K562 (cell line): Measurements from ENCODE around the gene XCL1. TPM values are rescaled to one million over a fixed set of nuclear protein-coding genes. Genes with fewer than 3 reads are reported as not detected.

Source experiments
- ATAC-seq: fragments of 200-7000 bp; cut with Tn5 transposase; 3 replicates; pipeline ENCODE4 v1.9.1; 2020; ENCODE audit warnings: moderate library complexity
- BruUV-seq: library from RNA; stranded (reverse); fragments of 400-500 nt; replicated peaks from 2 replicates; lab custom pipeline; 2021; lab: Mats Ljungman, UMichigan
- CTCF ChIA-PET: fragments of 300-600 bp; formaldehyde crosslinking; extraction: SDS; loops from one replicate; lab custom pipeline; 2021; ENCODE audit warnings: low intra/inter-chr PET ratio; lab: Yijun Ruan, JAX
- POLR2A ChIA-PET: fragments of 300-600, 350-650 bp; sonication (Branson Sonifier 250); formaldehyde crosslinking; extraction: SDS; loops from one replicate; lab custom pipeline; 2021; ENCODE audit warnings: antibody characterized with exemption, inconsistent platforms; lab: Yijun Ruan, JAX
- DNase-seq, 4 experiments: peaks; one replicate each; pipeline versions ENCODE4 v3.0.0 to v3.0.0-alpha.2; 2011 to 2018; ENCODE audit warnings: low spot score in 3 of 4, mixed read lengths in 3 of 4; ENCODE audit errors: extremely low read depth in 1 of 4
- FAIRE-seq: peaks from 2 replicates; lab custom pipeline; 2011; peaks lifted over from hg19 to GRCh38; lab: Jason Lieb, UNC
- H2AFZ ChIP-seq: 2 replicates; pipeline ENCODE4 v1.6.0; 2011; ENCODE audit warnings: low read depth, low read length, control low read depth, inconsistent platforms
- H3K27ac ChIP-seq: fragments of 200-600 bp; 3 replicates; pipeline ENCODE4 v1.8.0; 2011; ENCODE audit warnings: low read depth, mild to moderate bottlenecking, control low read depth, inconsistent platforms, low read length, moderate library complexity, mixed read lengths; ENCODE audit errors: extremely low read depth
- H3K27me3 ChIP-seq, 2 experiments: fragments of 300-600 bp in 1 of 2; 2 replicates in 1 of 2; 3 replicates in 1 of 2; pipeline versions ENCODE4 v1.6.0 to v1.8.0; 2011; ENCODE audit warnings: inconsistent platforms in 2 of 2, low read length in 2 of 2, mild to moderate bottlenecking in 1 of 2, mixed read lengths in 1 of 2, moderate library complexity in 1 of 2; ENCODE audit not compliant: control insufficient read depth in 2 of 2, insufficient read depth in 2 of 2
- H3K36me3 ChIP-seq: fragments of 300-600 bp; 3 replicates; pipeline ENCODE4 v1.8.0; 2011; ENCODE audit warnings: mild to moderate bottlenecking, low read length, inconsistent platforms; ENCODE audit not compliant: control insufficient read depth, insufficient read depth
- H3K4me1 ChIP-seq, 2 experiments: fragments of 200-600 bp in 1 of 2; replicated peaks in 1 of 2; 2 replicates in 1 of 2; 3 replicates in 1 of 2; pipeline versions ENCODE4 v1.5.1 to v1.8.0; 2011; ENCODE audit warnings: inconsistent platforms in 2 of 2, low read length in 2 of 2, mild to moderate bottlenecking in 1 of 2, mixed read lengths in 1 of 2, moderate library complexity in 1 of 2; ENCODE audit not compliant: control insufficient read depth in 2 of 2, insufficient read depth in 2 of 2
- H3K4me2 ChIP-seq: 2 replicates; pipeline ENCODE4 v1.6.1; 2011; ENCODE audit warnings: low read length, control low read depth, inconsistent platforms, mixed read lengths; ENCODE audit not compliant: insufficient read depth
- H3K4me3 ChIP-seq: fragments of 200-600 bp; sonication (generic), shearing (Covaris generic); 2 replicates; pipeline ENCODE4 v1.5.1; 2016; ENCODE audit warnings: control low read depth, inconsistent platforms
- H3K79me2 ChIP-seq: fragments of 200-600 bp; 3 replicates; pipeline ENCODE4 v1.8.0; 2011; ENCODE audit warnings: low read length, inconsistent platforms; ENCODE audit not compliant: control insufficient read depth, insufficient read depth
- H3K9ac ChIP-seq, 2 experiments: 2 replicates each; pipeline versions ENCODE4 v1.6.0 to v1.6.1; 2011; ENCODE audit warnings: low read depth in 2 of 2, low read length in 2 of 2, control low read depth in 1 of 2, inconsistent platforms in 1 of 2, mild to moderate bottlenecking in 1 of 2, mixed read lengths in 1 of 2; ENCODE audit not compliant: insufficient read depth in 1 of 2
- H3K9me1 ChIP-seq: one replicate; pipeline ENCODE4 v1.6.0; 2011; ENCODE audit warnings: inconsistent platforms, mild to moderate bottlenecking, low read length, moderate library complexity; ENCODE audit not compliant: control insufficient read depth, insufficient read depth
- H3K9me3 ChIP-seq: replicated peaks from 2 replicates; pipeline ENCODE4 v1.5.1; 2011; ENCODE audit warnings: low read depth, low read length, inconsistent platforms; ENCODE audit not compliant: control insufficient read depth, insufficient read depth
- H4K20me1 ChIP-seq: replicated peaks from 2 replicates; pipeline ENCODE4 v1.6.1; 2011; ENCODE audit warnings: low read length, inconsistent platforms, mixed read lengths; ENCODE audit not compliant: control insufficient read depth, insufficient read depth
- DDX20 ChIP-seq: fragments of 450-650 bp; IDR thresholded peaks from 2 replicates; pipeline ENCODE4 v1.6.1; 2016; ENCODE audit warnings: missing genetic modification characterization, low read depth, mild to moderate bottlenecking, missing compliant biosample characterization, moderate library complexity
- KLF16 ChIP-seq: IDR thresholded peaks from 2 replicates; pipeline ENCODE4 v1.6.1; 2016; ENCODE audit warnings: antibody characterized with exemption
- MAZ ChIP-seq, 2 experiments: fragments of 450-650 bp in 1 of 2; sonication (generic) in 1 of 2; formaldehyde crosslinking; IDR thresholded peaks in 1 of 2; conservative IDR thresholded peaks in 1 of 2; 2 replicates each; pipeline versions ENCODE4 v1.4.0 to v1.5.0; 2020; ENCODE audit warnings: mild to moderate bottlenecking in 1 of 2, missing genetic modification reagents in 1 of 2
- RAD21 ChIP-seq, 2 experiments: fragments of 250-450 bp in 1 of 2; fragments of 450-650 bp in 1 of 2; sonication (Bioruptor Pico) in 1 of 2; formaldehyde crosslinking in 1 of 2; IDR thresholded peaks in 1 of 2; conservative IDR thresholded peaks in 1 of 2; 2 replicates each; pipeline versions ENCODE4 v1.4.0 to v1.8.0; 2020 to 2022; ENCODE audit warnings: mild to moderate bottlenecking in 2 of 2, moderate library complexity in 1 of 2
- ZNF124 ChIP-seq: sonication (generic); formaldehyde crosslinking; IDR thresholded peaks from 2 replicates; pipeline ENCODE4 v1.8.1; 2022; ENCODE audit warnings: missing genetic modification reagents
- ZNF707 ChIP-seq: fragments of 250-450 bp; sonication (Bioruptor Pico); conservative IDR thresholded peaks from 2 replicates; pipeline ENCODE4 v1.8.0; 2022; ENCODE audit warnings: inconsistent platforms, mild to moderate bottlenecking, moderate library complexity
- WGBS: fragments of 100-300 bp; shearing (Covaris generic); methylation state at CpG from one replicate; pipeline ENCODE4 v1.1.6; 2016; ENCODE audit warnings: low coverage, mixed read lengths; ENCODE audit not compliant: insufficient coverage; ENCODE audit errors: missing lambda C conversion rate; 5-methylcytosine and 5-hydroxymethylcytosine counted together
- in situ Hi-C: fragments of 300-500 bp; cut with MboI; formaldehyde crosslinking; loops from 4 replicates; pipeline ENCODE4 v1.15.0; 2018; ENCODE audit warnings: inconsistent platforms, mixed read lengths
- intact Hi-C: fragments of 100-400 bp; cut with micrococcal nuclease; formaldehyde crosslinking; loops from 2 replicates; pipeline ENCODE4 v1.14.2; 2022
- polyA plus RNA-seq, 8 experiments: library from polyadenylated mRNA; depleted of rRNA in 4 of 8; stranded (reverse) in 5 of 8; unstranded in 3 of 8; fragments of >200 nt; fragmentation: Nextera tagmentation in 2 of 8; fragmentation: Illumina TruSeq in 1 of 8; extraction: Ambion mirVana in 2 of 8; extraction: Trizol in 1 of 8; gene quantifications; 2 replicates each; pipeline versions ENCODE4 v1.2.1 to v1.2.3, GENCODE V29; 2011 to 2014; ENCODE audit warnings: inconsistent platforms in 1 of 8, missing spikeins in 1 of 8
- total RNA-seq, 7 experiments: library from RNA; depleted of rRNA in 6 of 7; stranded (reverse); fragments of >200 nt in 6 of 7; fragmentation: Illumina TruSeq in 2 of 7; extraction: Trizol in 2 of 7; gene quantifications; 2 replicates each; pipeline versions ENCODE4 v1.2.1 to v1.2.3, GENCODE V29; 2011 to 2021; ENCODE audit warnings: low replicate concordance in 1 of 7

The XCL1 gene
- total and polyA plus RNA-seq, 9 of the 15 experiments (the other 6 are each of a cell fraction or from before 2014, with no cell fraction given) = 0.06 to 0.09 (median 0.06) TPM; not detected in 6

- ChIA-PET CTCF (interaction anchor here (0.7 kb wide), 1 partner anchor 59 kb away, joined by 4 read pairs; no protein-coding TSS in a partner anchor), POLR2A (no interaction called here)
- Histone ChIP-seq H3K27ac (no peak overlapping the region), H3K9me3 (no peaks in the 10 kb centered on the region), H3K9ac (no peak overlapping the region), H3K4me2 (no peak overlapping the region), H3K36me3 (no peaks in the 10 kb centered on the region), H3K27me3 (no peaks in the 10 kb centered on the region), H3K9me1 (no peaks in the 10 kb centered on the region), H3K4me3 (no peak overlapping the region), H4K20me1 (no peaks in the 10 kb centered on the region), H3K4me1 (no peaks in the 10 kb centered on the region), H3K79me2 (no peaks in the 10 kb centered on the region), H2AFZ (no peak overlapping the region)
- intact Hi-C loops (no loop called here), in situ Hi-C loops (no loop called here)
- DNase-seq (no peak), FAIRE-seq (no peak), ATAC-seq (no peak)
- WGBS = 0% methylated on average over 1 of the region's 1 CpG
- no TSS peak for BruUV-seq
- TF ChIP-seq ZNF707 = no peak
- no peak for TF ChIP-seq RAD21 (CRISPR knock-in tag; conservative IDR thresholded peaks at IDR 0.05 in 1 of 2, IDR thresholded peaks at IDR 0.05 in 1 of 2)
- TF ChIP-seq ZNF124 (CRISPR knock-in tag) = no peak
- TF ChIP-seq KLF16 = no peak
- TF ChIP-seq MAZ (CRISPR knock-in tag; conservative IDR thresholded peaks at IDR 0.05 in 1 of 2, IDR thresholded peaks at IDR 0.05 in 1 of 2) = no peak
- no peak for TF ChIP-seq DDX20 (tag)
Measured at GRCh38 chr1:168529518-168529917, 46.9 kb upstream of the XCL1 start.
